Measurements from ENCODE around the gene REC114. TPM values are rescaled to one million over a fixed set of nuclear protein-coding genes. Genes with fewer than 3 reads are reported as not detected.

REC114 gene
- total and polyA plus RNA-seq, 2 of the 8 experiments (the other 6 are each of a cell fraction or from before 2014, with no cell fraction given): 0.12 TPM; not detected in 1

DNA sequence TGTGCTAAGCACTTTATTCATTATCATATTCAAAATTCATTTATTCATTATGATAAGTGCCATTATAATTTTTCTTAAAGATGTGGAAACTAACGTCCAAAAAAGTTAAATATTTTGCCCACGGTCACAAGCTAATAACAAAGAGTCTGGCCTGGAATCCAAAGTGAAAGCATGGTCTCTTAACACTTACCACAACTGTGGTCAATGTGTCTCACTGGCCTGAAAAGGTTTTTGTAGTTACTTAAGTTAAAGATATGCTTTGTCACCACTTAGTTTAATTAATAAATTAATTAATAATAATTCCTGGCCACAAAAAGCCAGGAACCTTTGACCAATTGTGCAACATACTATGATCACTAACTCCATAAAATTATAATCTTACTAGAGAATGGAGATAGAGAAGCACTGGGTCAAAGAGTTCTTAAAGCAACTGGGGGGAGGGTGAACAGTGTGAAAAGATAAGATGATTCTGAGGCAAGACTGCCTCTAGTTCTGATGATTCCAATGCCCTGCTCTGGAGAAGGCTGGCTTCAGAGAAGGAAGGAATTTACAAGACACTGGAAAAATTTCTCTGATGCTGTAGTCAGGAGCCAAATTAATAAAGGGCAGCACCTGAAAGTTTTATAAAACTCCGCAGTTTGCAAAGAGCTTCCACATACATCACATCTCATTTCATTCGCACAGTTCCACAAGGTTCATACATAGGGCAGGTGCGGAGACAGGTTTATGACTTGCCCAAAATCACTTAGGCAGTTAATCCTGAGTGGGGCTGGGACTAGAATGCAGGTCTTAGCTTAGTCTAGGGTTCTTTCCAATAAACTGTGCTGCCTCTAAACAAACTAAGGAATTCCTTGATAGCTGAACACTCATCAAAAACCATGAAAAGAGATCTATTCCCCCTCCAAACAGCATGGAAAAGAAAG, 157.7 kb downstream of the REC114 start (continued):
- TF ChIP-seq, protein P1, sequence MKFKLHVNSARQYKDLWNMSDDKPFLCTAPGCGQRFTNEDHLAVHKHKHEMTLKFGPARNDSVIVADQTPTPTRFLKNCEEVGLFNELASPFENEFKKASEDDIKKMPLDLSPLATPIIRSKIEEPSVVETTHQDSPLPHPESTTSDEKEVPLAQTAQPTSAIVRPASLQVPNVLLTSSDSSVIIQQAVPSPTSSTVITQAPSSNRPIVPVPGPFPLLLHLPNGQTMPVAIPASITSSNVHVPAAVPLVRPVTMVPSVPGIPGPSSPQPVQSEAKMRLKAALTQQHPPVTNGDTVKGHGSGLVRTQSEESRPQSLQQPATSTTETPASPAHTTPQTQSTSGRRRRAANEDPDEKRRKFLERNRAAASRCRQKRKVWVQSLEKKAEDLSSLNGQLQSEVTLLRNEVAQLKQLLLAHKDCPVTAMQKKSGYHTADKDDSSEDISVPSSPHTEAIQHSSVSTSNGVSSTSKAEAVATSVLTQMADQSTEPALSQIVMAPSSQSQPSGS (IDR thresholded peaks at IDR 0.05; ENCODE audit: low read length): no peak
- TF ChIP-seq ASH2L (IDR thresholded peaks at IDR 0.05; ENCODE audit: low read length) (no peak), EP300 (IDR thresholded peaks at IDR 0.05; ENCODE audit: borderline replicate concordance in 1 of 2, low read depth in 2 of 2, low read length in 2 of 2) (no peak), RFX5 (IDR thresholded peaks at IDR 0.05; ENCODE audit: borderline replicate concordance, low read depth, low read length) (no peak), TCF12 (IDR thresholded peaks at IDR 0.05; ENCODE audit: low read depth, low read length) (no peak), NRF1 (IDR thresholded peaks at IDR 0.05; ENCODE audit: low read depth, low read length) (no peak), JUN (IDR thresholded peaks at IDR 0.05; ENCODE audit: low read depth, low read length) (no peak), RAD21 (IDR thresholded peaks at IDR 0.05 in 1 of 2, conservative IDR thresholded peaks at IDR 0.05 in 1 of 2; ENCODE audit: low read depth in 2 of 2, low read length in 2 of 2) (no peak), ZNF274 (IDR thresholded peaks at IDR 0.05; ENCODE audit: borderline replicate concordance, extremely low read depth, low read length) (no peak)
